HL-60 (cell line): ENCODE measurements around the gene CSNK2A2.

Experiments used
- GABPA ChIP-seq: IDR thresholded peaks from 2 replicates; pipeline ENCODE4 v1.6.1; 2012; ENCODE audit warnings: low read depth
- TF ChIP-seq, protein P1 (sequence below): IDR thresholded peaks from one replicate; pipeline ENCODE4 v1.5.1; 2011; ENCODE audit warnings: low read length, control low read depth, inconsistent platforms; ENCODE audit not compliant: insufficient read depth

- TF ChIP-seq GABPA = no peak
- TF ChIP-seq, protein P1, sequence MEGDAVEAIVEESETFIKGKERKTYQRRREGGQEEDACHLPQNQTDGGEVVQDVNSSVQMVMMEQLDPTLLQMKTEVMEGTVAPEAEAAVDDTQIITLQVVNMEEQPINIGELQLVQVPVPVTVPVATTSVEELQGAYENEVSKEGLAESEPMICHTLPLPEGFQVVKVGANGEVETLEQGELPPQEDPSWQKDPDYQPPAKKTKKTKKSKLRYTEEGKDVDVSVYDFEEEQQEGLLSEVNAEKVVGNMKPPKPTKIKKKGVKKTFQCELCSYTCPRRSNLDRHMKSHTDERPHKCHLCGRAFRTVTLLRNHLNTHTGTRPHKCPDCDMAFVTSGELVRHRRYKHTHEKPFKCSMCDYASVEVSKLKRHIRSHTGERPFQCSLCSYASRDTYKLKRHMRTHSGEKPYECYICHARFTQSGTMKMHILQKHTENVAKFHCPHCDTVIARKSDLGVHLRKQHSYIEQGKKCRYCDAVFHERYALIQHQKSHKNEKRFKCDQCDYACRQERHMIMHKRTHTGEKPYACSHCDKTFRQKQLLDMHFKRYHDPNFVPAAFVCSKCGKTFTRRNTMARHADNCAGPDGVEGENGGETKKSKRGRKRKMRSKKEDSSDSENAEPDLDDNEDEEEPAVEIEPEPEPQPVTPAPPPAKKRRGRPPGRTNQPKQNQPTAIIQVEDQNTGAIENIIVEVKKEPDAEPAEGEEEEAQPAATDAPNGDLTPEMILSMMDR = no peak
These were observed 59.1 kb downstream of the CSNK2A2 start for GRCh38 chr16:58138852-58139251.
